AG04450 (cell line): ENCODE results near the gene CDH18. TPM values are rescaled to one million over a fixed set of nuclear protein-coding genes. Genes with fewer than 3 reads are reported as not detected.

Experiments used
- CTCF ChIA-PET: fragments of 300-600, 350-600 bp; formaldehyde crosslinking; extraction: SDS; loops from one replicate; lab custom pipeline; 2022; ENCODE audit warnings: antibody characterized with exemption, inconsistent platforms; lab: Charles Lee
- POLR2A ChIA-PET: fragments of 350-600 bp; formaldehyde crosslinking; extraction: SDS; loops from one replicate; lab custom pipeline; 2021; ENCODE audit warnings: antibody characterized with exemption, inconsistent platforms; lab: Yijun Ruan, JAX
- DNase-seq: peaks from one replicate; pipeline ENCODE4 v3.0.0-alpha.2; 2011; ENCODE audit warnings: low read depth, low spot score
- H3K27ac ChIP-seq: one replicate; pipeline ENCODE4 v1.5.1; 2012; ENCODE audit warnings: low read depth, low read length, control low read depth
- H3K27me3 ChIP-seq: one replicate; pipeline ENCODE4 v1.6.0; 2012; ENCODE audit warnings: low read length; ENCODE audit not compliant: control insufficient read depth, insufficient read depth
- H3K4me3 ChIP-seq: 2 replicates; pipeline ENCODE4 v1.5.1; 2011; ENCODE audit warnings: mild to moderate bottlenecking, low read depth, low read length, control low read depth
- H3K9me3 ChIP-seq: 2 replicates; pipeline ENCODE4 v1.5.1; 2012; ENCODE audit warnings: low read length; ENCODE audit not compliant: control insufficient read depth, insufficient read depth
- CTCF ChIP-seq: IDR thresholded peaks from 2 replicates; pipeline ENCODE4 v1.5.1; 2011; ENCODE audit warnings: low read depth, low read length, control low read depth, inconsistent platforms
- polyA plus RNA-seq: library from polyadenylated mRNA; depleted of rRNA; stranded (reverse); fragments of >200 nt; gene quantifications from 2 replicates; pipeline ENCODE4 v1.2.3, GENCODE V29; 2011

Gene CDH18
- polyA plus RNA-seq, 1 experiment: 0.19 TPM

DNA sequence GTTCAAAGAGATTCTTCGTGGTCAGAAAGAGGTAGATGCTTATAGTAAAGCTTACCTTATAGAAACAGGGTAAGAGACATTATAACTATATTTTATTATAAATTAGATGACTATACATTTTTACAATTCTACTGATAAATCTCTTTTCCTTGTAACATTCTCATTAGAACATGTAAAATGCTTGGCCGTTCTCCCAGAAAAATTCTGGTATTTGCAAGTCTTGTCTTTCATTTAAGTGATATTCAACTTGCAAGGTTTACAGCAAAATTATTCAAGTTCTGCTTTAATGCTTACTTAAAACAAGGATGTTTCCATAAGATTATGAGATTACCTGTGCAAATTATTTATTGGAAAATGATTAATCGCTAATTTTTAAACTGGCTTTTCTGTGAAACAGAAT is 41.3 kb upstream of the CDH18 start:
- Histone ChIP-seq H3K4me3 (no peak overlapping the region), H3K27me3 (no peaks in the 10 kb centered on the region), H3K9me3 (no peaks in the 10 kb centered on the region), H3K27ac (no peak overlapping the region)
- POLR2A ChIA-PET: no interaction called here
- DNase-seq: no peak
- CTCF ChIA-PET: no interaction called here
- no peak for TF ChIP-seq CTCF

DNA sequence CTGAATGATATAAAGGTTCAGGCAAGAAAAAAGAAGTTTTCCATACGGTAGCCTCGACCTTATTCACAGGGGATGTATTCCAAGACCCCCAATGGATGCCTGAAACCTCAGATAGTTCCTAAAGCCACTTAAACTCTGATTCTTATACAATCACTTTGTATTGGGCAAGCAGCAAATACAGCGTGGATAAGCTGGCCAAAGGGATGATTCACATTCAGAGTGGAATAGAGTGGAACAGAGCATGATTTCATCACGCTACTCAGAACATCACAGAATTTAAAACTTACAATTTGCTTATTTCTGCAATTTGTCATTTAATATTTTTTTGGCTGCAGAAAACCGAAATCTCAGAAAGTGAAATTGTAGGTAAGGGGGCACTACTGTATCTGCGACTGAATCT is 40.5 kb upstream of the CDH18 start:
- H3K27me3 ChIP-seq: no peaks in the 10 kb centered on the region
- CTCF ChIA-PET: no interaction called here
- H3K4me3 ChIP-seq: no peak overlapping the region
- POLR2A ChIA-PET: no interaction called here
- no peak overlapping the region for H3K27ac ChIP-seq
- H3K9me3 ChIP-seq: no peaks in the 10 kb centered on the region
- DNase-seq: no peak
- TF ChIP-seq CTCF: no peak

GRCh38 chr5:20023686-20024180 is 35.7 kb upstream of the CDH18 start:
- ChIA-PET CTCF (no interaction called here), POLR2A (no interaction called here)
- H3K27ac ChIP-seq: no peak overlapping the region
- no peak for DNase-seq
- no peak for TF ChIP-seq CTCF
- no peak overlapping the region for H3K4me3 ChIP-seq
- H3K27me3 ChIP-seq: no peaks in the 10 kb centered on the region
- no peaks in the 10 kb centered on the region for H3K9me3 ChIP-seq

DNA sequence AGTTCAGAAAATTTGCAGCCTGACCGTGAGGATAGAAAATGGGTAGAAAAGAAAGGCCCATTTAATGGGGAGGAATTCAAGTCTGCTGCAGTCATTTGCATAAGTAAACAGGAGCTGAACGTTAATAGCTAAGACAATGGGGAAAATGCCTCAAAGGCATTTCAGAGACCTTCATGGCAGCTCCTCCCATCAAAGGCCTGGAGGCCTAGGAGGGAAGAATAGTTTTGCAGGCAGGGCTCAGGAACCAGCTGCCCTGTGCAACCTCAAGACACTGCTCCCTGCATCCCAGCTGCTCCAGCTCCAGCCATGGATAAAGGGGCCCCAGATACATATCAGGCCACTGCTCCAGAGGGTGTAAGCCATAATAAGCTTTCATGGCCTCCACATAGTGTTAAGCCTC is 32.2 kb upstream of the CDH18 start:
- no peak for DNase-seq
- POLR2A ChIA-PET: no interaction called here
- H3K9me3 ChIP-seq: no peaks in the 10 kb centered on the region
- H3K27ac ChIP-seq: no peak overlapping the region
- CTCF ChIA-PET: no interaction called here
- no peak overlapping the region for H3K4me3 ChIP-seq
- H3K27me3 ChIP-seq: no peaks in the 10 kb centered on the region
- TF ChIP-seq CTCF: no peak

- POLR2A ChIA-PET: no interaction called here
- H3K27ac ChIP-seq: no peak overlapping the region
- CTCF ChIA-PET: interaction anchor here (0.7 kb wide), 1 partner anchor 105 kb away, joined by 4 read pairs; no protein-coding TSS in a partner anchor
Measured at GRCh38 chr5:20017021-20017420, 29.0 kb upstream of the CDH18 start.

More at GRCh38 chr5:20017021-20017420, 29.0 kb upstream of the CDH18 start:
- Histone ChIP-seq H3K9me3 (no peaks in the 10 kb centered on the region), H3K4me3 (no peak overlapping the region), H3K27me3 (no peaks in the 10 kb centered on the region)
- no peak for DNase-seq
- TF ChIP-seq CTCF: no peak
